ENCODE measurements around the gene SPTBN5. TPM values are rescaled to one million over a fixed set of nuclear protein-coding genes. Genes with fewer than 3 reads are reported as not detected.
"Not testable (repeated sequence)": the region's sequence is repeated elsewhere in the genome, so short reads cannot be mapped to it uniquely, and the experiment has no call there.

Gene SPTBN5
- total RNA-seq, 2 experiments from 2014 or later: 0.17 to 0.32 TPM

GRCh38 chr15:41843571-41843970 is 50.3 kb downstream of the SPTBN5 start:
- Mint-ChIP-seq H3K36me3 (ENCODE audit: low read depth) (peaks cover 4% of the 10 kb centered on the region), H3K9me3 (no peaks in the 10 kb centered on the region), H3K27me3 (ENCODE audit: low read depth) (no peaks in the 10 kb centered on the region), H3K4me3 (no peak overlapping the region), H3K4me1 (ENCODE audit: low read depth) (peaks cover 2% of the 10 kb centered on the region), H3K27ac (no peak overlapping the region)
- no peak for DNase-seq
- CTCF ChIA-PET: no interaction called here
- intact Hi-C loops (cut with micrococcal nuclease): no loop called here

GRCh38 chr15:41842229-41842628 is 51.6 kb downstream of the SPTBN5 start:
- CTCF ChIA-PET: no interaction called here

GRCh38 chr15:41841131-41841530 is 52.7 kb downstream of the SPTBN5 start:
- H3K36me3 Mint-ChIP-seq (ENCODE audit: low read depth): peaks cover under 1% of the 10 kb centered on the region

More at GRCh38 chr15:41842229-41842628, 51.6 kb downstream of the SPTBN5 start:
- H3K9me3 Mint-ChIP-seq: no peaks in the 10 kb centered on the region
- H3K27ac Mint-ChIP-seq: no peak overlapping the region
- H3K36me3 Mint-ChIP-seq (ENCODE audit: low read depth): peaks cover 3% of the 10 kb centered on the region
- no peaks in the 10 kb centered on the region for H3K27me3 Mint-ChIP-seq (ENCODE audit: low read depth)
- intact Hi-C loops (cut with micrococcal nuclease): no loop called here
- H3K4me3 Mint-ChIP-seq: no peak overlapping the region
- no peaks in the 10 kb centered on the region for H3K4me1 Mint-ChIP-seq (ENCODE audit: low read depth)
- DNase-seq: no peak

GRCh38 chr15:41840673-41841072 is 53.2 kb downstream of the SPTBN5 start:
- no peak overlapping the region for H3K4me3 Mint-ChIP-seq
- DNase-seq: no peak
- no peaks in the 10 kb centered on the region for H3K4me1 Mint-ChIP-seq (ENCODE audit: low read depth)
- no peaks in the 10 kb centered on the region for H3K27me3 Mint-ChIP-seq (ENCODE audit: low read depth)
- intact Hi-C loops (cut with micrococcal nuclease): no loop called here
- H3K27ac Mint-ChIP-seq: no peak overlapping the region
- no peaks in the 10 kb centered on the region for H3K9me3 Mint-ChIP-seq
- CTCF ChIA-PET: no interaction called here
- no peaks in the 10 kb centered on the region for H3K36me3 Mint-ChIP-seq (ENCODE audit: low read depth)

More at GRCh38 chr15:41841131-41841530, 52.7 kb downstream of the SPTBN5 start:
- DNase-seq: no peak
- CTCF ChIA-PET: no interaction called here
- intact Hi-C loops (cut with micrococcal nuclease): no loop called here
- no peak overlapping the region for H3K27ac Mint-ChIP-seq
- H3K4me1 Mint-ChIP-seq (ENCODE audit: low read depth): no peaks in the 10 kb centered on the region
- no peaks in the 10 kb centered on the region for H3K9me3 Mint-ChIP-seq
- no peak overlapping the region for H3K4me3 Mint-ChIP-seq
- no peaks in the 10 kb centered on the region for H3K27me3 Mint-ChIP-seq (ENCODE audit: low read depth)

GRCh38 chr15:41839781-41840491 is 53.9 kb downstream of the SPTBN5 start:
- Mint-ChIP-seq H3K9me3 (no peaks in the 10 kb centered on the region), H3K4me3 (no peak overlapping the region), H3K27ac (no peak overlapping the region), H3K36me3 (ENCODE audit: low read depth) (no peaks in the 10 kb centered on the region), H3K4me1 (ENCODE audit: low read depth) (no peaks in the 10 kb centered on the region), H3K27me3 (ENCODE audit: low read depth) (no peaks in the 10 kb centered on the region)
- CTCF ChIA-PET: no interaction called here
- intact Hi-C loops (cut with micrococcal nuclease): no loop called here
- no peak for DNase-seq

- DNase-seq: no peak
- Mint-ChIP-seq H3K27me3 (ENCODE audit: low read depth) (no peaks in the 10 kb centered on the region), H3K36me3 (ENCODE audit: low read depth) (peaks cover 2% of the 10 kb centered on the region), H3K27ac (no peak within 1 kb of the TSS), H3K4me1 (ENCODE audit: low read depth) (peaks cover 5% of the 10 kb centered on the region), H3K9me3 (no peaks in the 10 kb centered on the region), H3K4me3 (no peak within 1 kb of the TSS)
- CTCF ChIA-PET: interaction anchor here (0.5 to 1.8 kb wide), 3 partner anchors 27 to 731 kb away, joined by 4 to 10 read pairs (median 4); no protein-coding TSS in a partner anchor
- intact Hi-C loops (cut with micrococcal nuclease): no loop called here
Measured at GRCh38 chr15:41838400-41838897, 55.4 kb downstream of the SPTBN5 start, which contains the start of gene PLA2G4B. PLA2G4B (plus strand) TSS chr15:41838847; CDS start chr15:41838914, 67 bp downstream.

- no peak overlapping the region for H3K27ac Mint-ChIP-seq
- H3K36me3 Mint-ChIP-seq (ENCODE audit: low read depth): peaks cover 3% of the 10 kb centered on the region
- H3K4me1 Mint-ChIP-seq (ENCODE audit: low read depth): peaks cover 18% of the 10 kb centered on the region
- no peaks in the 10 kb centered on the region for H3K27me3 Mint-ChIP-seq (ENCODE audit: low read depth)
- DNase-seq: no peak
- CTCF ChIA-PET: no interaction called here
- no peak overlapping the region for H3K4me3 Mint-ChIP-seq
- no peaks in the 10 kb centered on the region for H3K9me3 Mint-ChIP-seq
- intact Hi-C loops (cut with micrococcal nuclease): no loop called here
Measured at GRCh38 chr15:41836713-41837454, 57.0 kb downstream of the SPTBN5 start.

- no peak overlapping the region for H3K4me3 Mint-ChIP-seq
- H3K4me1 Mint-ChIP-seq (ENCODE audit: low read depth): peaks cover 26% of the 10 kb centered on the region
- intact Hi-C loops (cut with micrococcal nuclease): no loop called here
- peaks cover 3% of the 10 kb centered on the region for H3K36me3 Mint-ChIP-seq (ENCODE audit: low read depth)
- no peak for DNase-seq
- H3K27ac Mint-ChIP-seq: no peak overlapping the region
- no peaks in the 10 kb centered on the region for H3K27me3 Mint-ChIP-seq (ENCODE audit: low read depth)
- H3K9me3 Mint-ChIP-seq: no peaks in the 10 kb centered on the region
- CTCF ChIA-PET: no interaction called here
Measured at GRCh38 chr15:41836073-41836472, 57.8 kb downstream of the SPTBN5 start.

- Mint-ChIP-seq H3K27ac (no peak overlapping the region), H3K9me3 (no peaks in the 10 kb centered on the region), H3K4me1 (ENCODE audit: low read depth) (peaks cover 35% of the 10 kb centered on the region), H3K36me3 (ENCODE audit: low read depth) (peaks cover 3% of the 10 kb centered on the region), H3K4me3 (no peak overlapping the region), H3K27me3 (ENCODE audit: low read depth) (no peaks in the 10 kb centered on the region)
- intact Hi-C loops (cut with micrococcal nuclease): no loop called here
- CTCF ChIA-PET: no interaction called here
- DNase-seq: no peak
Measured at GRCh38 chr15:41834096-41834495, 59.8 kb downstream of the SPTBN5 start.

GRCh38 chr15:41832875-41833274 is 61.0 kb downstream of the SPTBN5 start:
- DNase-seq: peak; percentile 20
- Mint-ChIP-seq H3K27ac (no peak overlapping the region), H3K36me3 (ENCODE audit: low read depth) (peaks cover 3% of the 10 kb centered on the region), H3K27me3 (ENCODE audit: low read depth) (no peaks in the 10 kb centered on the region), H3K9me3 (no peaks in the 10 kb centered on the region), H3K4me3 (no peak overlapping the region), H3K4me1 (ENCODE audit: low read depth) (peaks cover 41% of the 10 kb centered on the region)
- intact Hi-C loops (cut with micrococcal nuclease): no loop called here
- CTCF ChIA-PET: interaction anchor here (0.8 to 1.0 kb wide), 2 partner anchors 21 to 38 kb away, joined by 3 read pairs; no protein-coding TSS in a partner anchor

- CTCF ChIA-PET: interaction anchor here (0.6 to 2.8 kb wide), 8 partner anchors 21 to 367 kb away, joined by 3 to 22 read pairs (median 3); partner anchors contain the start of gene MAPKBP1
- Mint-ChIP-seq H3K9me3 (no peaks in the 10 kb centered on the region), H3K4me1 (ENCODE audit: low read depth) (peaks cover 45% of the 10 kb centered on the region), H3K27me3 (ENCODE audit: low read depth) (no peaks in the 10 kb centered on the region), H3K27ac (no peak overlapping the region), H3K36me3 (ENCODE audit: low read depth) (peaks cover 3% of the 10 kb centered on the region), H3K4me3 (no peak overlapping the region)
- no peak for DNase-seq
- intact Hi-C loops (cut with micrococcal nuclease): no loop called here
Measured at GRCh38 chr15:41832208-41832607, 61.6 kb downstream of the SPTBN5 start.

GRCh38 chr15:41831291-41831690 is 62.6 kb downstream of the SPTBN5 start:
- H3K36me3 Mint-ChIP-seq (ENCODE audit: low read depth); H3K9me3 Mint-ChIP-seq; H3K4me3 Mint-ChIP-seq; H3K27me3 Mint-ChIP-seq (ENCODE audit: low read depth); intact Hi-C loops (cut with micrococcal nuclease): not testable (repeated sequence)
- H3K4me1 Mint-ChIP-seq (ENCODE audit: low read depth): peaks cover 47% of the 10 kb centered on the region
- H3K27ac Mint-ChIP-seq: peak overlapping the region; percentile 27
- CTCF ChIA-PET: interaction anchor here (0.9 to 2.8 kb wide), 5 partner anchors 20 to 366 kb away, joined by 3 to 22 read pairs (median 5); partner anchors contain the start of gene MAPKBP1
- peak; percentile 68 for DNase-seq
